Measurements from ENCODE around the gene RNASEH1. TPM values are rescaled to one million over a fixed set of nuclear protein-coding genes. Genes with fewer than 3 reads are reported as not detected.

The RNASEH1 gene
- polyA plus RNA-seq, 3 donors, result 6.8 to 16.4 (median 14.2) TPM

DNA sequence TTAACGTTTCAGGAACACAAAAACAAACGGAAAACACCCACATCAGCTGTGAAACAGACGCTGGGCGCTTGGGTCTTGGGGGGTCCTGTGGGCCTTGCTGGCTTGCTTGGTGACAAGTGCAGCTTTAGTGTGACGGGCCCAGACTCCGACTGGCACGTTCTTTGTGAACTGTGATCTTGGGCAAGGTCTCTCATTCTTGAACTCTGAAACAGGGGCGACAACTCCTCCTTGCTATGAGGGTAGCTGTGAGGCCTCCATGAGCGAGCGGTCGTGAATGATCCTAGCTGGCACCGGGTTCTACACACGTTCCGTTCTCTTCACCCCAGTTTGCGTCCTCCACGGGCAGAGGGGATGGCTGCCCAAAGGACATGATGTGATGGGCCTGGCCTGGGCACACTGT lies 28.1 kb upstream of the RNASEH1 start:
- WGBS (ENCODE audit: insufficient coverage), result 96% methylated on average over 8 of the region's 16 CpGs
- Histone ChIP-seq H3K79me2 (ENCODE audit: insufficient read depth, low read length) (no peaks in the 10 kb centered on the region), H3K36me3 (replicated peaks in 1 of 2; ENCODE audit: control insufficient read depth in 1 of 2, insufficient read depth in 2 of 2, low read length in 2 of 2) (peaks cover 24 to 39% of the 10 kb centered on the region in 2 donors), H3K4me3 (replicated peaks in 1 of 3; ENCODE audit: low read depth in 2 of 3, low read length in 3 of 3) (no peak overlapping the region), H4K20me1 (ENCODE audit: insufficient read depth, low read length) (peaks cover 13% of the 10 kb centered on the region), H3K9me3 (replicated peaks in 1 of 2; ENCODE audit: control insufficient read depth in 1 of 2, insufficient read depth in 1 of 2, low read length in 2 of 2) (no peaks in the 10 kb centered on the region), H3K4me1 (ENCODE audit: control insufficient read depth in 1 of 2, insufficient read depth in 2 of 2, low read length in 2 of 2) (no peaks in the 10 kb centered on the region), H3K4me2 (replicated peaks; ENCODE audit: extremely low read depth, low read length, poor library complexity, severe bottlenecking) (no peak overlapping the region), H2AFZ (ENCODE audit: insufficient read depth, low read depth, low read length, poor library complexity, severe bottlenecking) (no peak overlapping the region), H3K27ac (ENCODE audit: low read depth in 1 of 2, low read length in 2 of 2) (no peak overlapping the region), H3K27me3 (ENCODE audit: control insufficient read depth in 2 of 2, insufficient read depth in 2 of 2, low read length in 2 of 2) (no peaks in the 10 kb centered on the region), H3K9ac (ENCODE audit: insufficient read depth, low read length, poor library complexity, severe bottlenecking) (no peak overlapping the region)
- TF ChIP-seq, protein P1, sequence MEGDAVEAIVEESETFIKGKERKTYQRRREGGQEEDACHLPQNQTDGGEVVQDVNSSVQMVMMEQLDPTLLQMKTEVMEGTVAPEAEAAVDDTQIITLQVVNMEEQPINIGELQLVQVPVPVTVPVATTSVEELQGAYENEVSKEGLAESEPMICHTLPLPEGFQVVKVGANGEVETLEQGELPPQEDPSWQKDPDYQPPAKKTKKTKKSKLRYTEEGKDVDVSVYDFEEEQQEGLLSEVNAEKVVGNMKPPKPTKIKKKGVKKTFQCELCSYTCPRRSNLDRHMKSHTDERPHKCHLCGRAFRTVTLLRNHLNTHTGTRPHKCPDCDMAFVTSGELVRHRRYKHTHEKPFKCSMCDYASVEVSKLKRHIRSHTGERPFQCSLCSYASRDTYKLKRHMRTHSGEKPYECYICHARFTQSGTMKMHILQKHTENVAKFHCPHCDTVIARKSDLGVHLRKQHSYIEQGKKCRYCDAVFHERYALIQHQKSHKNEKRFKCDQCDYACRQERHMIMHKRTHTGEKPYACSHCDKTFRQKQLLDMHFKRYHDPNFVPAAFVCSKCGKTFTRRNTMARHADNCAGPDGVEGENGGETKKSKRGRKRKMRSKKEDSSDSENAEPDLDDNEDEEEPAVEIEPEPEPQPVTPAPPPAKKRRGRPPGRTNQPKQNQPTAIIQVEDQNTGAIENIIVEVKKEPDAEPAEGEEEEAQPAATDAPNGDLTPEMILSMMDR (IDR thresholded peaks at IDR 0.05), result no peak
- Mint-ChIP-seq H3K9me3 (no peaks in the 10 kb centered on the region), H3K4me3 (no peak overlapping the region), H3K4me1 (no peaks in the 10 kb centered on the region), H3K27me3 (ENCODE audit: low read depth in 3 of 3) (no peaks in the 10 kb centered on the region), H3K27ac (no peak overlapping the region), H3K36me3 (peaks cover 22 to 29% of the 10 kb centered on the region in 2 donors)
- no peak for DNase-seq
- intact Hi-C loops (cut with micrococcal nuclease), result no loop called here

DNA sequence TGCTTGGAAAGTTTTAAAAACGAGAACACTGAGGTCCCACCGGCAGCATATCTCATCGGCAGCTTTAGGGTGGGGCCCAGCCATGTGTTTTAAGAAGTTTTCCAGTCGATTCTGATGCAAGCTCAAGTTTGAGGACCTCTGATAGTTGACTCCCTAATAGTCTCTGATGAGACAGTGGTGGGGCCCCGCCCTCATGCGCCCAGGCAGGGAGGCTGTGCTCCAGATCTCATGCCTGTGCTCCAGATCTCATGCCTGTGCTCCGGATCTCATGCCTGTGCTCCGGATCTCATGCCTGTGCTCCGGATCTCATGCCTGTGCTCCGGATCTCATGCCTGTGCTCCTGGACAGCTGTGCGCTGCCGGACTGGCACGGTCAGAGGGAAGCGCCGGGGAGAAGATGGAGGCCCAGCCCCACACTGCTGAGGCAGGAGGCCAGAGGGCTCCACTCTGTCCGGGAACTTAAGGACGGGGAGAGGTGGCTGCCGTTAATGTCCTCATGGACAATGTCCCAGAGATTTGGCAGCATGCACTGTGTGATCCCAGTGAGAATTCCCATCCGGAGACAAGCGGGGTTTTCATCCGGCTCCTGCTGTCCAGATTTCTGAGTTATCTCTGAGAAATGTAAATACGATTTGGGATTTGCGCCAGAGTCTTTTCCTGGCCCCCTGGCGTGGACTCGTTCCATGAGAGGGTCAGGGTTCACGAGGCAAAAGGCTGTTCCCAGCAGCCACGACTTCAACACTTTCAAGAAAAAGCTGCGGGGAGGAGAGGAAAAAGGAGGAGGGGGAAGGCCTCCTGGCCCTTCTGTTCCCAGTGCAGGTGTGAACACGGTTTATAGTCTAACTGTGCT lies 27.4 kb upstream of the RNASEH1 start:
- no peaks in the 10 kb centered on the region for H3K4me1 Mint-ChIP-seq
- DNase-seq, result no peak
- intact Hi-C loops (cut with micrococcal nuclease), result no loop called here
- no peaks in the 10 kb centered on the region for H3K27me3 Mint-ChIP-seq (ENCODE audit: low read depth in 3 of 3)
- peaks cover 28 to 36% of the 10 kb centered on the region in 2 donors for H3K36me3 Mint-ChIP-seq
- Histone ChIP-seq H3K9ac (ENCODE audit: insufficient read depth, low read length, poor library complexity, severe bottlenecking) (no peak overlapping the region), H2AFZ (ENCODE audit: insufficient read depth, low read depth, low read length, poor library complexity, severe bottlenecking) (no peak overlapping the region), H3K4me1 (ENCODE audit: control insufficient read depth in 1 of 2, insufficient read depth in 2 of 2, low read length in 2 of 2) (no peaks in the 10 kb centered on the region), H3K79me2 (ENCODE audit: insufficient read depth, low read length) (no peaks in the 10 kb centered on the region), H3K27me3 (ENCODE audit: control insufficient read depth in 2 of 2, insufficient read depth in 2 of 2, low read length in 2 of 2) (no peaks in the 10 kb centered on the region), H4K20me1 (ENCODE audit: insufficient read depth, low read length) (peaks cover 20% of the 10 kb centered on the region), H3K27ac (ENCODE audit: low read depth in 1 of 2, low read length in 2 of 2) (no peak overlapping the region), H3K4me2 (replicated peaks; ENCODE audit: extremely low read depth, low read length, poor library complexity, severe bottlenecking) (no peak overlapping the region), H3K4me3 (replicated peaks in 1 of 3; ENCODE audit: low read depth in 2 of 3, low read length in 3 of 3) (no peak overlapping the region), H3K36me3 (replicated peaks in 1 of 2; ENCODE audit: control insufficient read depth in 1 of 2, insufficient read depth in 2 of 2, low read length in 2 of 2) (peaks cover 31 to 46% of the 10 kb centered on the region in 2 donors), H3K9me3 (replicated peaks in 1 of 2; ENCODE audit: control insufficient read depth in 1 of 2, insufficient read depth in 1 of 2, low read length in 2 of 2) (no peaks in the 10 kb centered on the region)
- H3K4me3 Mint-ChIP-seq, result no peak overlapping the region
- TF ChIP-seq, protein P1 (IDR thresholded peaks at IDR 0.05), result no peak
- WGBS (ENCODE audit: insufficient coverage), result 94% methylated on average over 29 of the region's 29 CpGs
- no peaks in the 10 kb centered on the region for H3K9me3 Mint-ChIP-seq
- H3K27ac Mint-ChIP-seq, result peak overlapping the region in 1 of 7 donors; percentile 67
